Type B pancreatic cell (in vitro differentiated cells): ENCODE measurements around the gene NOC4L. TPM values are rescaled to one million over a fixed set of nuclear protein-coding genes. Genes with fewer than 3 reads are reported as not detected.
"Not testable (repeated sequence)": the region's sequence is repeated elsewhere in the genome, so short reads cannot be mapped to it uniquely, and the experiment has no call there.

Source experiments
- DNase-seq: peaks from one replicate; pipeline ENCODE4 v3.0.0; 2021; ENCODE audit warnings: mixed read lengths; ENCODE audit not compliant: unreplicated experiment; ENCODE audit errors: extremely low spot score
- H3K27ac Mint-ChIP-seq: 2 replicates; pipeline ENCODE4 v1.8.0; 2021; ENCODE audit warnings: mild to moderate bottlenecking, mixed read lengths
- H3K27me3 Mint-ChIP-seq: 2 replicates; pipeline ENCODE4 v1.8.0; 2021; ENCODE audit warnings: mixed read lengths
- H3K36me3 Mint-ChIP-seq: 2 replicates; pipeline ENCODE4 v1.8.0; 2021; ENCODE audit warnings: mixed read lengths
- H3K4me1 Mint-ChIP-seq: one replicate; pipeline ENCODE4 v1.8.0; 2021; ENCODE audit warnings: mixed read lengths; ENCODE audit not compliant: unreplicated experiment
- H3K4me3 Mint-ChIP-seq: 2 replicates; pipeline ENCODE4 v1.8.0; 2021; ENCODE audit warnings: mild to moderate bottlenecking, mixed read lengths
- H3K9me3 Mint-ChIP-seq: 2 replicates; pipeline ENCODE4 v1.8.0; 2021; ENCODE audit warnings: mixed read lengths
- CTCF ChIP-seq: fragments of 200-600 bp; sonication (generic); conservative IDR thresholded peaks from 2 replicates; pipeline ENCODE4 v1.5.0; 2021; ENCODE audit warnings: antibody characterized with exemption, mild to moderate bottlenecking
- total RNA-seq: library from RNA; stranded (reverse); gene quantifications from 2 replicates; pipeline ENCODE4 v1.2.1, GENCODE V29; 2021; ENCODE audit warnings: low replicate concordance

NOC4L gene
- total RNA-seq, 1 donor from 2014 or later = 27.8 TPM

GRCh38 chr12:132147423-132148367 is 3.4 kb downstream of the NOC4L start:
- peaks cover 3% of the 10 kb centered on the region for H3K36me3 Mint-ChIP-seq
- TF ChIP-seq CTCF = no peak
- H3K4me3 Mint-ChIP-seq = no peak overlapping the region
- no peaks in the 10 kb centered on the region for H3K27me3 Mint-ChIP-seq
- DNase-seq = peak; percentile 69
- no peak overlapping the region for H3K27ac Mint-ChIP-seq
- peaks cover 11% of the 10 kb centered on the region for H3K4me1 Mint-ChIP-seq
- no peaks in the 10 kb centered on the region for H3K9me3 Mint-ChIP-seq

- TF ChIP-seq CTCF = no peak
- H3K4me1 Mint-ChIP-seq = peaks cover 6% of the 10 kb centered on the region
- H3K9me3 Mint-ChIP-seq = no peaks in the 10 kb centered on the region
- H3K27me3 Mint-ChIP-seq = no peaks in the 10 kb centered on the region
- DNase-seq = no peak
- H3K27ac Mint-ChIP-seq = no peak overlapping the region
- H3K4me3 Mint-ChIP-seq = no peak overlapping the region
- no peaks in the 10 kb centered on the region for H3K36me3 Mint-ChIP-seq
Measured at GRCh38 chr12:132148368-132149045, 4.2 kb downstream of the NOC4L start.

GRCh38 chr12:132149526-132149925 is 5.3 kb downstream of the NOC4L start:
- not testable (repeated sequence) for H3K9me3 Mint-ChIP-seq, H3K4me1 Mint-ChIP-seq, H3K36me3 Mint-ChIP-seq

GRCh38 chr12:132150780-132151144 is 6.5 kb downstream of the NOC4L start:
- no peak for DNase-seq
- Mint-ChIP-seq H3K36me3 (no peaks in the 10 kb centered on the region), H3K9me3 (no peaks in the 10 kb centered on the region), H3K4me3 (no peak overlapping the region), H3K27ac (no peak overlapping the region), H3K27me3 (no peaks in the 10 kb centered on the region), H3K4me1 (peaks cover 6% of the 10 kb centered on the region)
- no peak for TF ChIP-seq CTCF

More at GRCh38 chr12:132149526-132149925, 5.3 kb downstream of the NOC4L start:
- H3K27me3 Mint-ChIP-seq, H3K27ac Mint-ChIP-seq, DNase-seq, H3K4me3 Mint-ChIP-seq: not testable (repeated sequence)

- Mint-ChIP-seq H3K36me3 (no peaks in the 10 kb centered on the region), H3K4me3 (no peak overlapping the region), H3K27me3 (no peaks in the 10 kb centered on the region), H3K4me1 (peaks cover under 1% of the 10 kb centered on the region), H3K9me3 (no peaks in the 10 kb centered on the region), H3K27ac (no peak overlapping the region)
- no peak for TF ChIP-seq CTCF
- no peak for DNase-seq
Measured at GRCh38 chr12:132151145-132151765, 7.0 kb downstream of the NOC4L start.
